Neural progenitor cell (in vitro differentiated cells): ENCODE data around the gene FSTL4.
A peak's percentile ranks its signal among the peaks of the same experiment; 100 is the strongest.

ENCODE experiments used
- EZH2 ChIP-seq: fragments of 200-600 bp; sonication (generic); IDR thresholded peaks from 2 replicates; pipeline ENCODE4 v1.6.1; 2017; ENCODE audit warnings: antibody characterized with exemption, mild to moderate bottlenecking, moderate library complexity
- EZH2phosphoT487 ChIP-seq: fragments of 200-600 bp; sonication (generic); IDR thresholded peaks from 2 replicates; pipeline ENCODE4 v1.6.1; 2017; ENCODE audit warnings: antibody characterized with exemption
- TF ChIP-seq, protein P1 (sequence below): fragments of 200-600 bp; sonication (generic); IDR thresholded peaks from 2 replicates; pipeline ENCODE4 v1.5.1; 2017; ENCODE audit warnings: antibody characterized with exemption, mild to moderate bottlenecking

DNA sequence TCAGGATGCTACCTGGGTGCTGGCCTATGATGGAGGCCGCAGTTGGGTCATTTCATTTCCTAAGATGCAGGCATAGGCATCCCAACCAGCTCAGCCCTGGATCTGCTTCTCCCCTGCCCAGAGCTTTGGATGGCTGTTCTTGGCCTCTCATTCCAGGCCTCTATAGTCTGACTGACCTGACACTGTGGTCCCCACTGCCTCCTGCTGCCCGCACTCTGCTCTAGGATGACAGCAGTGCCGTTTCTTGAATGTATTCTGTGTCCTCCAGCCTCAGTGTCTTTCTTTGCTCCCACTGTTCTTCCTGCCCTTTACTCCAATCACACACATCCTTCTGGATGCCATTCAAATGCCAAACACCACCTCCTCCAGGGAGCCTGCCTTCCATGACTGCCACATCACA lies 324.8 kb downstream of the FSTL4 start:
- TF ChIP-seq, protein P1, sequence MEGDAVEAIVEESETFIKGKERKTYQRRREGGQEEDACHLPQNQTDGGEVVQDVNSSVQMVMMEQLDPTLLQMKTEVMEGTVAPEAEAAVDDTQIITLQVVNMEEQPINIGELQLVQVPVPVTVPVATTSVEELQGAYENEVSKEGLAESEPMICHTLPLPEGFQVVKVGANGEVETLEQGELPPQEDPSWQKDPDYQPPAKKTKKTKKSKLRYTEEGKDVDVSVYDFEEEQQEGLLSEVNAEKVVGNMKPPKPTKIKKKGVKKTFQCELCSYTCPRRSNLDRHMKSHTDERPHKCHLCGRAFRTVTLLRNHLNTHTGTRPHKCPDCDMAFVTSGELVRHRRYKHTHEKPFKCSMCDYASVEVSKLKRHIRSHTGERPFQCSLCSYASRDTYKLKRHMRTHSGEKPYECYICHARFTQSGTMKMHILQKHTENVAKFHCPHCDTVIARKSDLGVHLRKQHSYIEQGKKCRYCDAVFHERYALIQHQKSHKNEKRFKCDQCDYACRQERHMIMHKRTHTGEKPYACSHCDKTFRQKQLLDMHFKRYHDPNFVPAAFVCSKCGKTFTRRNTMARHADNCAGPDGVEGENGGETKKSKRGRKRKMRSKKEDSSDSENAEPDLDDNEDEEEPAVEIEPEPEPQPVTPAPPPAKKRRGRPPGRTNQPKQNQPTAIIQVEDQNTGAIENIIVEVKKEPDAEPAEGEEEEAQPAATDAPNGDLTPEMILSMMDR: peak; percentile 66
- no peak for TF ChIP-seq EZH2
- no peak for TF ChIP-seq EZH2phosphoT487
